Dermis blood vessel endothelial cell (primary cell): ENCODE measurements around the gene ALCAM. TPM values are rescaled to one million over a fixed set of nuclear protein-coding genes. Genes with fewer than 3 reads are reported as not detected.
A peak's percentile ranks its signal among the peaks of the same experiment; 100 is the strongest.

Source experiments
- DNase-seq: peaks from one replicate; pipeline ENCODE4 v3.0.0; 2010
- total RNA-seq: library from RNA; depleted of rRNA; stranded (reverse); fragments of >200 nt; gene quantifications from 2 replicates; pipeline ENCODE4 v1.2.3, GENCODE V29; 2014

Gene ALCAM
- 49.7 and 115 TPM in 2 replicates for total RNA-seq

- DNase-seq, result peak; percentile 99
Measured at GRCh38 chr3:105366326-105367062, at the start of gene ALCAM. TSS of gene ALCAM (plus strand) at chr3:105366909.

DNA sequence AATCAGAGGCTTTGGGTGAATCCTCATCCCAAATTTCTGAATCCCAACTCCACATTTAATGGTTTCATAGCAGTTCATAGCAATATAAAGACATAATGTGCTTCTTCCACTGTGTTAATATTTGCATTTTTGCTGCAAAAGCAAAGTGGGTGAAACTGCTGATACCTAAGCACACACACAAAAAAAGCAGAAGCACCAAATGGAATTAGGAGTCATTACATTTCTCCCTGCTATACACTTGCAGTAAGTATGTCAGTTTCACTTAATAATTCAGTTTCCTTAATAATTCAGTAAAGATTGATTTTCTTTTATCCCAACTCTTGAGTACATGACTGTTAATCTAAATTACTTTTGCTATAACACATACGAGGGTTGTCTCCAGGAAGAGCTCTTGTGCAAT, 48.9 kb upstream of the ALCAM start:
- no peak for DNase-seq

- no peak for DNase-seq
Measured at GRCh38 chr3:105322570-105323273, 44.0 kb upstream of the ALCAM start.

DNA sequence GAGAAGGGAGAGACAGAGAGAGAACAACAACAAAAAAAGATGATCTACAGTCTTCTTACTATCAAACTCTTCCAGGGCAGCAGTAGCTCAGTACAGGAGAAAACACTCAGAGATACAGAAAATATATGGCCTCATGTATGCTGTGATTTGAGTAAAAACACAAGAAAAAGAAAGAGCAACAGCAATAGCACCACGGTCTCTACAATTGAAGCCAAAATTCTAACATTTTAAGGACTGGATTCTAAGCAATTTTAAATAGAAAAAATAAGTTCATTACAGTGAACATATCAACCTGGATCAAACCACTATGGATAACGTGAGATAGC, 43.5 kb upstream of the ALCAM start:
- no peak for DNase-seq

- no peak for DNase-seq
Measured at GRCh38 chr3:105324951-105325350, 41.8 kb upstream of the ALCAM start.

DNA sequence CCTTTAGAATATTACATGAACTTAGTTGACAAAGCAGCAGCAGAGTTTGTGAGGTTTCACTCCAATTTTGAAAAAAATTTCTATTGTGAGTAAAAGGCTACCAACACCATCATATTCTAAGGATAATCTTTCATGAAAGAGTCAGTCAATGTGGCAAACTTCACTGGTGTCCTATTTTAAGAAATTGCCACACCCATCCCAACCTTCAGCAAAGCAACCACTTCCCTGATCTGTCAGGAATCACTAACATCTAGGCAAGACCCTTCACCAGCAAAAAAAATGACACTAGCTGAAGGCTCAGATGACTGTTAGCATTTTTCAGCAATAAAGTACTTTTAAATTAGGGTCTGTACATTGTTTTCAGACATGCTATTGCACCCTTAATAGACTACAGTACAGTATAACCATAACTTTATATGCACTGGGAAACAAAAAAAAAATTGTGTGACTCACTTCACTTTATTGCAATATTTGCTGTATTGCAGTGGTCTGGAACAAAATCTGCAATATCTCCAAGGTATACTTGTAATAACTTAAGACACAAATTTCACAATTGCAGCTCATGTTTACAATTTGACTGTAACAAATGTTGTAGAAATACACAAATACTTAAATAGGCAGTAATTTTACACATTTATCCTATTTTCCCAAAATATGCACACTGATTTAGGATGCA, 38.9 kb upstream of the ALCAM start:
- no peak for DNase-seq

DNA sequence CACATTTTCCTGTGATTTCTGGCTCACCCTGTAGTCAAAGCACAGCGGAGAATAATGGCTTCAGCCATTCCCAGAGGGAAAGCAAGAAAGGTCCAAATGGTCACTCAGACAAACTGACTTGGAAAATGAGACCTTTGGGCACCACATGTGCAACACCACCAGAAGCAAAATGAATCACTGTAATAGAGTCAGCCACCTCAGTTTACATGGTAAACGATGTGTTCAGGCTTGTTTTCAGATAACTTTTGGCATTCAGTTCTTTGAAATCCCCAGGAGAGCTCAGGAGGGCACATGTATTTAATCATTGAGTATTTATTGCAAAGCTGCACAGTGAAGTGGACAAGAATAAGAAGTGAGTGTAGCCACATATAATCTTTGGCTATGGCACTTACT, 38.4 kb upstream of the ALCAM start:
- DNase-seq, result no peak

DNA sequence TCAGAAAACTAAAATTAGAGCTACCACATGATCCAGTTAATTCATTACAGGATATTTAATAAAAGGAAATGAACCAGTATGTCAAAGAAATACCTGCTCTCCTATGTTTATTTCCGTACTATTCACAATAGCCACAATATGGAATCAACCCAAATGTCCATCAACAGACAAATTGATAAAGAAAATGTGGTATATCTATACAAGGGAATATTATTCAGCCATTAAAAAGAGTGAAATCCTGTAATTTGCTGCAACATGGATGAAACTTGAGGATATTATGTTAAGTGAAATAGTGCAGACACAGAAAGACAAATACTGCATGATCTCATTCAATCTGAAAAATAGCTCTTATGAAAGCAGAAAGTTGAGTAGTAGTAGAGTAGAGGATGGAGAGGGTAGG, 33.7 kb upstream of the ALCAM start:
- DNase-seq, result no peak

- no peak for DNase-seq
Measured at GRCh38 chr3:105334138-105334882, 32.4 kb upstream of the ALCAM start.

GRCh38 chr3:105339946-105340345, 26.8 kb upstream of the ALCAM start:
- no peak for DNase-seq

DNA sequence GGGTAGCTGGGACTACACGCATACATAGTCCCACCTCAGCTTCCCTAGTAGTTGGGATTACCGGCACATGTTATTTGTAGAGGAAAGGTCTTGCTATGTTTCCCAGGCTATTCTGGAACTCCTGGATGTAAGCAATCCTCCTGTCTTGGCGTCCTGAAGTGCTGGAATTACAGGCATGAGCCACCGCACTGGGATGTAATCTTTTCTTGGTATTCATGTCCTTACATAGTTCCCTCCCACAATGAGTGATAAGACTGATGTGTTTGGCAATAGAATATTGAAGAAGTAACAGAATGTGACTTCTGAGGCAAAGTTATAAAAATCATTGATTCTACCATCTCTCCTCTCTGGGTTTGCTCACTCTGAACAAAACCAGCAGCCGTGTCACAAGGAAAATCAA, 22.7 kb upstream of the ALCAM start:
- no peak for DNase-seq

DNA sequence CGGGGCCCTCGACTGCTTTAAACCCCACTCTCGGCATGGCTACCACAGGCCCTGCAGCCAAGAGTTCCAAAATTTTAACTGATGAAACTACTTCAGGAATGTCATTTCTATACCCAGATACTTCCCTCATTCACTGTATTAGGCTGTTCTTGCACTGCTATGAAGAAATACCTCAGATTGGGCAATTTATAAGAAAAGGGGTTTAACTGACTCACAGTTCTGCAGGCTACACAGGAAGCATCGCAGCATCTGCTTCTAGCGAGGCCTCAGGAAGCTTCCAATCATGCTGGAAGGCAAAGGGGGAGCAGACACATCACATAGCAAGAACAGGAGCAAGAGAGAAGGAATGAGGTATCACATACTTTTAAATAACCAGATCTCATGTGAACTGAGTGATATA, 21.6 kb upstream of the ALCAM start:
- no peak for DNase-seq

- DNase-seq, result no peak
Measured at GRCh38 chr3:105347625-105348302, 18.9 kb upstream of the ALCAM start.

GRCh38 chr3:105348307-105348706, 18.4 kb upstream of the ALCAM start:
- no peak for DNase-seq

DNA sequence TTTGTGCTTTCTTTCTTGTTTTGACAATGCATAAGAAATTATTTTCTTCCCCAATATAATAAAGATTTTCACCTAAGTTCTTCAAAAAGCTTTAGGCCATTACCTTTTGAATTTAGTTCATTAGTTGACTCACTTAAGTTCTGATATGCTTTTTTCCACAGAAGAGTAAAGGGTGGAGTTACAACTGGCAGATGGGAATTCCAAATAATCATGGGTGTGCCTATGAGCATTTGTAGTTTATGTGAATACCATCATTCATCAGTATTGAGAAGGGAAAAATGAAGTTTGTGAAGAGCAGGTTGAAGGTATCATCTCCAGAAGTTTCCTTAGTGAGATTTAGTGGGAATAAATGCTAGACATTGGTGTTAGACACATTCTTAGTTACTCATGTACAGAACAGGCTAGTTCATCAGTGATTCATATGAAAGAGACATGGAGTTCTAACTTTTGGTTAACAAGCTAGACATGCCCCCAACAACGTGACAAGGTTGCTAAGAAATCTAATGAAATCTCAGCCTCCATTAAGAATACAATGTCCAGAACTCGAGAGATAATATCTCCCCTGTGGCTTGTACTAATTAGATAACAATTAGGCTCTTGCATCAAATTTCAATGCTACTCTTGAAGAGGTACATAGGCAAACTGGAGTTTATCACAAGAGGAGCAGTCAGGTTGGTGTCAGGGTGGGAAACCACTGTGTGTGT, 16.9 kb upstream of the ALCAM start:
- no peak for DNase-seq

DNA sequence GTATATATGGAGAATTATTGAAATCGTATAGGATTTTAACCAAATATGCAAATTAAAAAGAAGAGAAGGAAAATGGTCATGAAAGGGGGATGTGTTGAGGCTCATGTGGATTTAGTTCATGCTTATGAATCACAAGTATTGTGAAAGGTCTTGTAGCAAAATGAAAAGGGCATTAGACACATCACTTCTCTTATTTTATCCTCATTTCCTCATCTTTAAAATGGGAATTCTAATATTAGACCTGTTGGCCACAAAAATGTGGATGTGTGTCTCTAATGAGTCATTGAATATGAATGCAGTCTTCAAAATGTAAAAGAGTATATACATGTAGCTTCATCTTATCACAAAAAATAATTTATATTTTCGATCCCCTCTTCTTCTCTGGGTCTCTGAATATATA, 14.9 kb upstream of the ALCAM start:
- DNase-seq, result peak; percentile 48

DNA sequence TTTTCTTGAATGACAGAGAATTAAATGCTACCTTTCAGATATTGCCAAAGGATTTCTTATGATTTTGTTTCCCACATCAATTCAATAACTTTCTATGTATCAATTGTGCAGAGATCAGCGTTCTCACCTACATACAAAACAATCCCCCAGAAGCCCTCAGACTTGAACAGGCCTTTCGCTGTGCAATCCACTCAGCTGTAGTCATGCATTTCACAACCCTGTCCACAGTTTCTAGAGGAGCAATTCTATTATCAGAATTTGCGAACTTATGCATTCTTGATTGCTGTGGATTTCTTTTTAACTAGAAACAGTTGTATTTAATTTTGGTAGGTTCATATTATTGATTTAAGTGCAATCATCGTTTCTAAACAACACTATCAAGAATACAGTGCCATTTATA, 13.7 kb upstream of the ALCAM start:
- DNase-seq, result no peak

DNA sequence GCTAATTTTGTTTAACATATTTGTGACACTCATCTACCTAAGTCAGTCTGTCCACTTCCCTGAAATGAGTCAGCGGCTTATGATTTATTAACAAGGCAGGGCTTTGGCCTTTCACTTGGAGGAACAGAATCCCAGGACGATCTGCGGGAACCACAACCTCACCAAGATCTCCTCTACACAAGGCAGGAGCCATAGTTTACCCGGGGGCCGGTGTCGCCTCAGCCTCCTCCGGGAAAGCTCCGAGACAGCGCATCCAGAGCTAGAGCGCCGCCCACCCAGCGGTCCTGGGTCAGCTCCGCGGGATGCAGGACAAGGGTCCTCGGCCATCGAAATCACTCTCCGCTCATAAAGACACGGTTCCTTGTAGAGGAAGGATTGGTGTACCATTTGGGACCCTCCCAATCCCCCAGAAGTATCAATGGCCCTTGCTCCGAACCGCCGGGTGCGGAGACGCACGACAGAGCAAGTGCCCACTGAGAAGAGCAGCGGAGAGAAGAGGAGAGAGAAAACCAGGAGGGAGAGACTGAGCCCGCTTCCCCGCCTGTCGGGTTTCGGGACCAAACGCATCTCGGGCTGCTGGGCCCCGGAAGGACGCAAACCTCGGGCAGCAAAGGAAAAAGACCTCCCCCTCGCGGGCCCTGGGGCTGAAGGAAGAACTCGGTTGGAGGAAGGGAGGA, 13.1 kb upstream of the ALCAM start:
- DNase-seq, result peak; percentile 55

- no peak for DNase-seq
Measured at GRCh38 chr3:105354429-105354828, 12.3 kb upstream of the ALCAM start.

- DNase-seq, result no peak
Measured at GRCh38 chr3:105355408-105356061, 11.2 kb upstream of the ALCAM start.

DNA sequence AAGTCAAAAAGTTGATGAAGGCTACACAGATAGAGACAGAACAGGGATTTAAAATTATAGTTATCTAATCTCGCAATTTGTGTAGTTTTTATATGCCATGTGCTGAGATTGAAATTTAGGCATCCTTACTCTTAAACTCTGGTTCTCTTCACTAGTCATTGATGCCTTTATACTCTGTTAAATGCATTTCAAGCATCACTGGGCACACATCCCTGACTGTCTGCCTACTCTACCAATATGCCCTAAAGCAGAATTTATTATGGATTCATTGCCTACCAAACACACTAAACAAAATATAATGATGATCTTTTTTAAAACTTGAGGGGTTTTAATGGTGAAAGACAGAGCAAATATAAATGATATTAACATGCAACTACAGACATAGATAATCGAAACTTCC, 10.3 kb upstream of the ALCAM start:
- DNase-seq, result no peak
